ENCODE measurements around the gene PDK2.

The PDK2 gene

GRCh38 chr17:50120475-50121253 is 25.5 kb downstream of the PDK2 start:
- no peak for DNase-seq

GRCh38 chr17:50122945-50123344 is 27.8 kb downstream of the PDK2 start:
- no peak for DNase-seq

DNA sequence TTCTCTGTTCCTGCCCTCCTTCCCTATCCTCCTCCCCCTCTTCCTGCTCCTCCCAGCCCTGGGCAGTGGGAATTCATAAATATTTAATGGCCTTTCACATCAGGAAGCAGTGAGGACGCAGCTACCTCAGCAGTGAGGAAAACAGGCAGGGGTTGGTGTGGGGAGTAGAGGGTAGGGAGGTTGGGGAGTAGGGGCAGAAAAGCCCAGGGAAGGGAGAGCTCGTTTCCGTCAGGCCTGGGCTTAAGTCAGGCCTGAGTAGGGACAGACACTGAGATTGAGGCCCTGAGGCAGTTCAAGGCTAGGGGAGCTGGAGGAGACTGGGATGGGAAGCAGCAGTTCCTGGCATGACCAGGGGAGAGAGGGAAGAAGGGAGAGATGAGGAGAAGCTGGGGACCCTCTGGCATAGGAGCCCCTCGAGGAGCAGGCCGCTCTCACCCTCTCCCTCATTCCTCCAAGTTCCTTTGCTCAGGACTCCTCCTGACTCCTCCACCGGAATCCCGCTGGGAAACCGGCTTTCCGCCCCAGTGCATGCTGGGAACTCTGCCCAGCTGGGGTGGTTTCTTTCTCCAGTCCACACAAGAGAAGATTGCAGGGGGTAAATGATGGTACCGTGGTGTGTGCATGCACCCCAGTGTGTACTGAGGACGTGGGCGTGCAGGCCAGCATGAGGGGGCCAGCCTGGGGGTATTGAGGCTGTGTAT is 28.6 kb downstream of the PDK2 start:
- DNase-seq = no peak

GRCh38 chr17:50125420-50125997 is 30.4 kb downstream of the PDK2 start:
- DNase-seq = no peak

DNA sequence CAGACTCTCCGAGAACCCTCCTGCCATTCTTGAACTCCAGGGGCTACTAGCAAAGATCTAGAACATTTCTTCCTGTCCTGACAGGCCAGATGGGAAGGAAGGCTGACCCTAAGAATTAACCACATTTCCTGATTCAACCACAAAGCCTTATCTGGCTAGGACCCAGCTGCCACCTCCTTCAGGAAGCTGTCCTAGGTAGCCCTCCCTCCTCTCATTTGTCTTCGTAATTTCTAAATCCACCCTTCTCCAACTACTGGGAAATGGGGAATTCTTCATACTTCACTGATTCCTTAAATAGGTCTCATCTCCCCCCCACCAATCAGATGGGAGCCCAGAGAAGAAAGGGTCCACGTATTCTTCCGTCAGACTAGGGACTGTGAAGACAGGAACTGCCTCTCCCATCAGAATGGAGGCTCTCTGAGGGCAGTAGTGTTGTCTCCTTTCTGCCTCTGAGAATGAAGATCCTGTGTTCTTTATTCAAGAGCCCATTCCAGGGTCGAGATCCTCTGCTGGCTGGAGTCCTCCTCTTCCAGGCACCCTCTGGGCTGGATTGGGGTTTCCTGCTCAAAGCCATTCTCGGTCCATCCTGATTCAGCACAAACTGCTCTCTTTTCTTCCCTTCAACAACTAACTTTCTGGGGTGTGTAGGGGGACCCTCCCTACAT is 32.7 kb downstream of the PDK2 start:
- no peak for DNase-seq

DNA sequence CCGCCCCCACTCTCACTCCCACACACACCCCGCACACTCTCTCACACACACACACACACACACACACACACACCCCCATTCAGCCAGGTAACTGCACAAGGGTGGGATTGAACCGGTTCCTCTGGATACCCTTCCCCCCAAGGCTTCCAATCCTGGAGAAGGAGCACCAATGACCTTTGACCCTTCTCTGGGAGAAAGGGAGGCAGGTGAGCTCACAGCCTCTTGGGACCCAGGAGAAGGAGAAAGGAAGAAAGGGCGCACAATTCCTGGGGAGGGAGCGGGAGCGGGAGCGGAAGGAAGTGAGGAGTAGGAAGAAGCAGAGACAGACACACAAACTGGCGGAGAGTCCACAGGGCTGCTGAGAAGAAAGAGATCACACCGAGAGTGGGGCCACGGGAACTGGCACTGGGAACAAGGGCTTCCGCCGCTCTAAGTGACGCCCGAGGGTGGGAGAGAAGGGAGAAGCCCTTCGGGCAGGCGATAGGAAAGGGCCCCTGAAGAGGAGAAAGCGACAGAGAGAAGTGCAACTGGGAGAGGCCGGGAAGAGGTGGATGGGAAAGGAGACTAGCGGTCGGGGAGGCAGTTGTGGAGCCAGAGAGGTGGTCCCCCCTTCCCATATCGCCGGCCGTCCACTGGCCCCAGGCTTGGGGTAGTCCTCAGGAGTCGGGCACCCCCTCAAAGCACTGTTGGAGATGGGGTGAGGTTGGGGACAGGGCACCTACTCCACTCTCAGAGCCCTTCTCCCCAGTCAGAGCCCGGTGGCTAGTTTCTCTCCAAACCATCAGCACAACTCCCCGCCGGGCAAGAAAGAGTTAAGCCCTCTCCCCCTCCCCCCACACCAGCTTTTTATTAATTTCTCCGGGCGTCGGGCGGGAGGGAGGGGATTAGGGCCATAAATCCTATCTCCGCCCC is 33.5 kb downstream of the PDK2 start:
- no peak for DNase-seq

- no peak for DNase-seq
Measured at GRCh38 chr17:50129353-50129727, 34.2 kb downstream of the PDK2 start.

DNA sequence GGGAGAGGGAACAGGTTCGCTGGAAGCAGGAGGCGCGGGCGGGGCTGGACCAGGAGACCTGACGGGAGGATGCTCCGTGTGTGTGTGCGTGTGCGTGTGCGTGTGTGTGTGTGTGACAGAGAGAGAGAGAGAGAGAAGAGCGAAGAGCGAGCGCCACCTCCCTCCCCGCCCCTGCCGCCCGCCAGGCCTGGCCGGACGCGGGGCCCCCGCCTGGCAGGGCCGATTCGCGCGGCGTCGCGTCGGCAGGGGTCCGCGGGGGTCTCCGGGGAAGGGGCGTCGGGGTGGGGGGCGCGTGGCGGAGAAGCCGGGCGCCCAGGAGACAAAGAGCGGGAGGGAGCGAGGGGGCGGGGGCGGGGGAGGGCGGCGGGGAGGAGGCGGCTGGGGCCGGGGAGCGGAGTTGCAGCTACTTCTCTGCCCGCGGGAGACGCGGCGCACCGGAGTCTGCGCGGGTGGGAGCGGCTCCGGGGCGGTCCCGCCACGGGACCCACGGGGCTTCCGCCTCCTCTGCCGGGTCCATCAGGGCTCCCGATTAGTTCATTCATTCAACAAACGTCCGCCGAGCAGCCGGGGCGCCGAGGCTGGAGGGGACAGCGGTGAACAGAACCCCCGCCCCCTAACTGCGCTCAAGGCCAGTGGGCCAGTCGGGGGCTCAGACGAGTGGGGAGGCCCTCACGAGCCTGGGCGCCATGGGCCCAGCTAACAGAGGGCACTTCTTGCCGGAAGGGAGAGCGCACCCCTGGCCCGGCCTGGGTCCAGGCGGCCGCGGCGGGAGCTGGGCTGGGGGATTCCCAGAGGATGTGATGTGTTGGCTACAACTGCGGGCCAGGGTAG is 34.8 kb downstream of the PDK2 start, which contains the start of gene SAMD14:
Gene SAMD14 (minus strand): TSS at position 433 of the 831 bp plus-strand sequence. CDS start 5,201 bp downstream, outside the sequence.
- no peak for DNase-seq

DNA sequence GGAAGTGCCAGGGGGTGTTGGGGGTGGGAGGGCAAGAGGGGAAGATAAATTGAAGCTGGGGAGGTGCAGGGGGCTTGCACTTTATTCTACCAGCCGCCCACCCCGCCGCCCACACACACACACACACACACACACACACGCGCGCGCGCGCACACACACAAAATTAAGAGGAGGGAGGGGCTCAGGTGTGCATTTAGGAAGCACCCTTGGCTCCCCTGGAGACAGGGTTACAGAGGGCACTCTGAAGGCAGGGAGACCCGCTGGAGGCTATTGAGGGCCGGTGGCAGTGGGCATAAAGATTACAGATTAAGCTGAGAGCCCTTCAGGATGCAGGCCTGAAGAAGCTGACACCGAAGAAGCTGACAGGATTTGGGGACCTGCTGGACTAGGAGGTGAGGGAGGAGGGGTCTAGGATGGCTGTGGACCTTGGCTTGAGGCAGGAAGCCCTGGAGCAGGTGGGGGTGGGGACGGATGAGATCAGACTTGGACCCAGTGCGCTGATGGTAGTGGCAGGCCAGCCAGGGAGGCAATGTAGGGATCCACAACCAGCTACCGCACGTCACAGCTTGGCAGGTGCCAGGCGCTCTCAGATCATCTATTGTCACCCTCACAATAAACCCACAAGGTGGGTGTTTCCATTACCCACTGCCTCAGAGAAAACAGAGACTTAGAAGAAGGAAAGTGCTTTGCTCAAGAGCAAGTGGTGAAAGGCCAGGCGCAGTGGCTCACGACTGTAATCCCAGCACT is 35.6 kb downstream of the PDK2 start:
- no peak for DNase-seq

DNA sequence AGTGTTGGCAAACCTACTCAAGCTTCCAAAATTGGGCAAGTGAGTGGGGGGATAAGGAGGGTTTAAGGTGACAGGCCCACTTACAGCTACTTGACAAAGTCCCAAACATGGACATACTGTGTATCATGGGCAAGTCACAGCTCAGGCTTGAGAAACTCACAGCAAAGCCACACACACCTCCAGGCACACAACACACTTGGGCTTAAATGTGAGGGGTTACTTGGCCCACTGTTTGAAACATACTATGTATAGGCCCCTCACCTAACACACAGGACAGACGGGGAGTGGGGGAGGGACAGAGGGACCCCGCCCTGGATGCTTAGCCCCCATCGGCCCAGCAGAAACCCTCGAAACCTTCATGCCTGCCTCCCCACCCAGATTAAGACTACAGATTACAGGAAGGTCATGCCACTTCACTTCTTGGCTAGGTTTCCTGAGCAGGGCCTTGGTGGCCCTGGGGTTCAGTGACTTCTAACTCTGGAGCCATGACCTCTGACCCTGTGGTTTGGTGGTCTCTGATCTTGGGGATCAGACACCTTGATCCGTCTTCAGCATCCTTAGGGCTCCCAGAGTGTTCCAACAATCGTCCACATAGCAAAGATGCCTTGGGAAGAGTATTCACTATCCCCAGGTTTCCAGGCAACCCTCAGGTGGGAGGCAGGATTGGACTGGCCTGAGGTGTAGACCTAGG is 37.1 kb downstream of the PDK2 start:
- no peak for DNase-seq

DNA sequence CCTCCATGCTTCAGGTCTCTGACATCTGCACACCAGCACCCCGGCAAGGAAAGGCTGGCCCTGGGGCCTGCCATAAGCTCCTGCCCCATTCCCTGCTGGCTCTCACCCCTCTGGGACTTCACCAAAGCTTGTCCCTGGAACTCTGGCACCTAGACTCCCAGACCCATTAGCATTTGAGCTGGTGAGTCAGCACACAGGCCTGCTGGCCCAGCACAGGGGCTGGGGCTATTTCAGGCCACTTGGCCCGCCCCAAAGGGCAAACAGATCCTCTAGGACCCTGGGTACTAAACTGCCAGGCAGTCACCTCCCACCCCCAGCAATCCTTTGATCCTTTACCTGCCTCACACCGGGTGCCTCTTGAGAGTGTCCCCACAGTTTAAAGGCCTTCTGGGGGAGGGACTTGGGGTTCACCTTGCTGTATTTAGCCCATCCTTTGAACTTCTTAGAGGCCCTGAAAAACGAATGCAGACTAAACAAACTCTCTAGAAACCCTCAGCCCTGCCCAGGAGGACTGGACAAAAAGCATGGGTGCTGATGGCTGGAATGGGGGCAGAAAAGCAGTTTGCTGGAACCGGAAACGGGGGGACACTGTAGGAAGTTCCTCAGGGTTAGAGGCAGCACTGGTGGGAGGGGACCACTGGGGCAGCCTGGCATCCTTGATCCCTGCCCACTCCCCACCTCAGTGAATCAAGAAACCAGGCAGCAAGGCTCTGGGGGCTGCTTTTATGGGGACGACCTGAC is 38.0 kb downstream of the PDK2 start:
- no peak for DNase-seq

DNA sequence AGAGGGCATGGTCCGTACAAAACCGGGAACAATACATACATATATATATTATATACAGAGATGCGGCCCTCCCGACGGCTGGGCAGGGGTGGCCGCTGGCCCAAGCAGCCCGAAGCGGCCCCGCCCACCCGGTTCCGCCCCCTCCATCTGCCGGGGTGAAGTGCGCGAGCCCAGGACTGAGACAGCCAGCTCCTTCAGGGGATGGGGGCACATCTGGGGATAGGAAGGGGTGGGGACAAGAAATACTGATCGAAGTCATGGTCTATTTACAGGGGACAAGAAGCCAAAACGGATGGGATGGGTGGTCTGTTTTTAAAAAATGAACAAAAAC is 38.6 kb downstream of the PDK2 start:
- DNase-seq = no peak

DNA sequence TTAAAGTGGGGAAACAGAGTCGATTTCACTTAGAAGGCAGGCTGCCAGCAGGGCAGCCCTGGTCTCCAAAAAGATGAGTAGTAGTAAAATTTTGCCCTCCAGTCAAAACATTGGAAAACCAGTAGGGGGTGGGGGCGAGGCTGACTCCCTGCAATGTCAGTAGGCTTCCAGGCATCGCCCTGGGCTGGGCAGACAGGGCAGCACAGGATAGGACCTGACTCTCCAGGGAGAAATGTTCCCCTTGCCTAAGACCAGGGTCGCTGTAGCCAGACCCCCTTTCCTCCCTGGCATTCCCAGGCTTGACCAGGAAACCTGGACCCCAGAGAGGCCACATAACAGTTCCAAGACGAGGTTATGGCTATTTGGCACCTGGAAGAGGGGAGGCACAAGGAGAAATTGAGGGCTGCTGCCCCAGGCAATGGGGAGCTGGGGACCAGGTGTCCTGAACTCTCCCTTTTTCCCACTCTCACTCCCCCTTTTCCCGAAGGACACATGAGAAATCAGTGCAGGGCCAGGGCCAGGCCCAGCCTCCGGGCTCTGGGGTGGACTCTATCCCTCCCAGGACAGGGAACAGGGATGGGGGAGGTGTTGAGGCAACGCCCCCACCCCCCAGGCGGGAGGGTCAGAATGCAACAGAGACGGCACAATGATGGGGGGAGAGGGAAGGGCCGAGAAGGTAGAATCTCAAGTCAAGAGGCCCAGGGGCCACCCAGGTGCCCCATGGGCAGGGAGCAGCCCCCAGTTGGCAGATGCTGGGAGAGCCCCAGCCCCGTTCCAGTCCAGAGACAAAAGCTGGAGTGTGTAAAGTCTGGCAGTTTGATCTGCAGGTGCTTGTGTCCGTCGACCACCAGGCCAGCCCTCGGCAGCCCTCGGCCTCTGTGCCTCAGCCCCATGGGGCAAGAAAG is 39.3 kb downstream of the PDK2 start:
- no peak for DNase-seq

DNA sequence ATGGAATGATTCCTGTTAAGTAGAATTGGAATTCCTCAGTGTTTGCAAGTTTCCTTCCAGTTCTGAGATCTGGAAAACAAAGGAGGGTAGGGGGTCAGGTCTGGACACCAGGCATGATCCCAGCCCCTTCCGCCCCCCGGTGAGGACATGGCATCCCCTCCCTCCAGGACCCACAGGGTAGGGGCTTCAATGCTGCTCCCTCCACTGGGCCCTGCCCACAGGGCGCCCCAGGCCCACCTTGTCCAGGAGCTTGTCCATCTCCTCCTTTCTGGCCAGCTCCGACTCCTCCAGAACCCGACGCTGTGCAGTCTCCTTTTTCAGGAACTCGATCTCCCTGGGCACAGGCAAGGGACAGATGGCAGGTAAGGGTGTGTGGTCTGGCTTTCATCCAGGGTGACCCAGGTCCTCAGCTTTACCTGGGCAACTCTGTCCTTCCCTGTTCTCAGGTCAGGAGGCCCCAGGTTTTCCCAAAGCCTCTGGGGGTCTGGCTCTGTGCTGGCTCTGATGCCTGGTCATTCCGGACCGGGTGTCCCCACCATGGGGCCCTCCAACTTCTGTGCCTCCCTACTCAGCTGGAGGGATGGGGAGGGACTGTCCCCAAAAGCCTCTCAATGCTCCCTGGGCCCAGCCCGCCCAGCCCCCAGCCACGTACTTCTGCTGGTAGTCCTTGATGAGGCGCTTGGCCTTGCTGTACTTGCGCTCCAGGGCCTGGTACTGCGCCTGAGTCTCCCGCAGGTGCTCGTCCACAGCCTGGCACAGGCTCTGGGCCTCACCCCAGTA is 40.4 kb downstream of the PDK2 start:
- DNase-seq = no peak

- no peak for DNase-seq
Measured at GRCh38 chr17:50136096-50136687, 41.0 kb downstream of the PDK2 start.

DNA sequence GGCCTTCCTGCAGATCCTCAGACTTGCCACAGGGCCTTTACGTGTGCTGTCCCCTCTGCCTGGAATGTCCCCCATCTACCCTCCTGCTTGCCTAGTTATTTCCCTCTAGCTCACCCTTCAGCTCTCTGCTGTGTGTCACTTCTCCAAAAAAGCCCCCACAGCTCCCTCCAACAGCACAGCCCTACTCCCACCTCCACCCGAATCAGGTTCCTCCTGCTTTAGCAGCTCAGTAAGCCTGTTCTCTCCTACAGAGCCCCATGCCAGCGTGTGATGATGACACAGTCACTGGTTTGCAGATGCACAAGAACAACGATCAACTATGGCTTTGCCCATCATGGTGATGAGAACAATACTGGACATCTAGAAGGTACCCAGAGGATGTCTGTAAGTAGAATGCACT is 41.9 kb downstream of the PDK2 start:
- DNase-seq = no peak

- DNase-seq = no peak
Measured at GRCh38 chr17:50139185-50139783, 44.1 kb downstream of the PDK2 start.
